Right lobe of liver (tissue), 6 donors: Measurements from ENCODE around the gene IL23A. TPM values are rescaled to one million over a fixed set of nuclear protein-coding genes. Genes with fewer than 3 reads are reported as not detected.
A peak's percentile ranks its signal among the peaks of the same experiment; 100 is the strongest.

Source experiments
- ATAC-seq, 4 donors: fragments of 200-7000 bp; cut with Tn5 transposase; one replicate each; pipeline ENCODE4 v1.9.1; 2020; ENCODE audit warnings: mild to moderate bottlenecking in 4 of 4, moderate library complexity in 4 of 4
- DNase-seq, 3 donors: peaks; one replicate each; pipeline ENCODE4 v3.0.0-alpha.2; 2020
- H3K27ac ChIP-seq, 3 donors: fragments of 200-600 bp; one replicate each; pipeline ENCODE4 v1.8.0; 2022
- H3K27me3 ChIP-seq, 2 donors: fragments of 200-600 bp; one replicate each; pipeline ENCODE4 v1.8.0; 2022
- H3K36me3 ChIP-seq, 4 donors: fragments of 200-600 bp; sonication (generic) in 1 of 4; one replicate each; pipeline versions ENCODE4 v1.5.1 to v1.8.0; 2017 to 2022; ENCODE audit warnings: control low read depth in 1 of 4
- H3K4me1 ChIP-seq, 4 donors: fragments of 200-600 bp; sonication (generic) in 1 of 4; one replicate each; pipeline versions ENCODE4 v1.5.1 to v1.8.0; 2017 to 2022; ENCODE audit warnings: control low read depth in 1 of 4
- H3K4me3 ChIP-seq, 3 donors: fragments of 200-600 bp; one replicate each; pipeline ENCODE4 v1.8.0; 2022
- H3K9me3 ChIP-seq, 4 donors: fragments of 200-600 bp; sonication (generic) in 1 of 4; one replicate each; pipeline versions ENCODE4 v1.5.1 to v1.8.0; 2017 to 2022; ENCODE audit warnings: control low read depth in 1 of 4
- POLR2A ChIP-seq: fragments of 450-650 bp; IDR thresholded peaks from one replicate; pipeline ENCODE4 v1.6.1; 2017; ENCODE audit warnings: antibody characterized with exemption, mild to moderate bottlenecking
- WGBS: methylation state at CpG from one replicate; pipeline ENCODE4 v1.1.6; 2018; ENCODE audit warnings: low coverage, low lambda C conversion rate; ENCODE audit not compliant: insufficient coverage; ENCODE audit errors: missing lambda C conversion rate; 5-methylcytosine and 5-hydroxymethylcytosine counted together
- intact Hi-C, 2 donors: fragments of 100-400 bp; cut with DNase I; formaldehyde crosslinking; loops; one replicate each; pipeline versions ENCODE4 v1.11.2 to v1.14.1; 2022
- total RNA-seq, 6 experiments: library from RNA; depleted of rRNA in 2 of 6; stranded (reverse); fragments of >200 nt in 2 of 6; fragmentation: NEBNext Ultra II Directional in 3 of 6; extraction: Animal tissue kit (Norgen Biotek cat#: 25700) in 3 of 6; gene quantifications; one replicate each; pipeline versions ENCODE4 v1.1.0 to v1.2.4, GENCODE V29; 2016 to 2023
- TF ChIP-seq, protein P1 (sequence below), 4 donors: fragments of 200-600 bp in 3 of 4; fragments of 450-650 bp in 1 of 4; IDR thresholded peaks; one replicate each; pipeline versions ENCODE4 v1.5.1 to v1.8.0; 2016 to 2022; ENCODE audit warnings: antibody characterized with exemption in 4 of 4, mild to moderate bottlenecking in 2 of 4
- donor health status: DM: no; HTN: yes; CAD: no.
- donor health status: DM: no; HTN: no; CAD: no.
- donor health status: DM: no; HTN: no; CAD: no.
- donor health status: DM: no; HTN: yes; CAD: no.
- donor health status: DM: no; HTN: yes; CAD: no.

The IL23A gene
- total RNA-seq, 6 experiments from 2014 or later = not detected

DNA sequence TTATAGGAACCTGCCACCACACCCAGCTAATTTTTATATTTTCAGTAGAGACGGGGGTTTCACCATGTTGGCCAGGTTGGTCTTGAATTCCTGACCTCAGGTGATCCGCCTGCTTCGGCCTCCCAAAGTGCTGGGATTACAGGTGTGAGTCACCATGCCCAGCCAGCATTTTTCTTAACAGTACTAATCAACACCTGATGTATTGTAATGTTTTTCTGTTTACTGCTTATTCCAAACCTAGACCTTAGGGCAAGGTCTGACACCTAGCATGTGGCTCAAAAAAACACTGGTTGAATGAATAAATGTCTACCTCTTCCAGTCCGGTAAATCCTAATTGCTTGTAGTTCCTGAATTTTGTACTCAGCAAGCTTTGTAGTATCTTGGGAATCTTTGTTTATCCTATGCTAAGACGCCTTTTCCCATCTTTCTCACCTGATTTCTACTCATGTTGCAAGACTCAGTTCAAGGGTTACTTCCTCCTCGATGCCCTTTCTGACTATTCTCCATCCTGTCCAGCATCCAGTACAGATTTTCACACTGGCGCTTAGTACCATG lies 7.7 kb upstream of the IL23A start:
- 73% methylated on average over 6 of the region's 7 CpGs for WGBS
- Histone ChIP-seq H3K27me3 (no peaks in the 10 kb centered on the region), H3K4me1 (peaks cover 0 to 18% (median 0%) of the 10 kb centered on the region in 4 donors), H3K4me3 (no peak overlapping the region), H3K36me3 (peaks cover 0 to 25% (median 10%) of the 10 kb centered on the region in 4 donors), H3K9me3 (no peaks in the 10 kb centered on the region), H3K27ac (no peak overlapping the region)
- intact Hi-C loops = no loop called here
- ATAC-seq = no peak
- DNase-seq = no peak
- TF ChIP-seq, protein P1, sequence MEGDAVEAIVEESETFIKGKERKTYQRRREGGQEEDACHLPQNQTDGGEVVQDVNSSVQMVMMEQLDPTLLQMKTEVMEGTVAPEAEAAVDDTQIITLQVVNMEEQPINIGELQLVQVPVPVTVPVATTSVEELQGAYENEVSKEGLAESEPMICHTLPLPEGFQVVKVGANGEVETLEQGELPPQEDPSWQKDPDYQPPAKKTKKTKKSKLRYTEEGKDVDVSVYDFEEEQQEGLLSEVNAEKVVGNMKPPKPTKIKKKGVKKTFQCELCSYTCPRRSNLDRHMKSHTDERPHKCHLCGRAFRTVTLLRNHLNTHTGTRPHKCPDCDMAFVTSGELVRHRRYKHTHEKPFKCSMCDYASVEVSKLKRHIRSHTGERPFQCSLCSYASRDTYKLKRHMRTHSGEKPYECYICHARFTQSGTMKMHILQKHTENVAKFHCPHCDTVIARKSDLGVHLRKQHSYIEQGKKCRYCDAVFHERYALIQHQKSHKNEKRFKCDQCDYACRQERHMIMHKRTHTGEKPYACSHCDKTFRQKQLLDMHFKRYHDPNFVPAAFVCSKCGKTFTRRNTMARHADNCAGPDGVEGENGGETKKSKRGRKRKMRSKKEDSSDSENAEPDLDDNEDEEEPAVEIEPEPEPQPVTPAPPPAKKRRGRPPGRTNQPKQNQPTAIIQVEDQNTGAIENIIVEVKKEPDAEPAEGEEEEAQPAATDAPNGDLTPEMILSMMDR (IDR thresholded peaks at IDR 0.05) = no peak
- no peak for TF ChIP-seq POLR2A

DNA sequence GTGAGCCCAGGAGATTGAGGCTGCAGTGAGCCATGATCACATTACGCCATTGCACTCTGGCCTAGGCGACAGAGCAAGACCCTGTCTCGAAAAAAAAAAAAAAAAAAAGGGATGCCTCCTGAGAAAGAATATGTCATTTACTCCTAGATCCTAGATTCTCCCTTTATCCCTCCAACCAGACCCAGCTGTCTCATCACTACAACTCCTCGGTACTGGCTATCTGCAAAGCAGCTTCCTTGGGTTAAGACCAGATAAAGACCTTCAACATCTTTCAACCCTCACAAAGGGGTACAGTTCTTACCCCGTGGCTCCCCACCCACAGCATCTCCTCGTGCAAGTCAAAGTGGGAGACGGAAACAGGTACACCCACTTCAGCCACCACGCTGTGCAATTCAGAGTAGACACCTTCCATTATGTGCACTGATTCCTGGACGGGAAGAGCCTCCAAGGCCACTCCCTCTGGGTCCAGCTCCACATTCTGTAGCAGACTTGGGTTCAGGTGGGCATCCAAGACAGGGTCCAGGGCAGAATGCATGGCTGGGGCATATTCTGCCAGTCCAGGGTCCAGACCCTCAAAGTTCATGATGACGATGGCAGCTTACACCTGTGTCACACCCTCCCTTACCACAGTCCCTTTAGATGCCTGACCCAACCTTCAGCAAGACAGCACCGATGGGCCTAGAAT lies 6.0 kb upstream of the IL23A start:
- ATAC-seq (no peak), DNase-seq (no peak)
- intact Hi-C loops = no loop called here
- 89% methylated on average over 10 of the region's 11 CpGs for WGBS
- no peaks in the 10 kb centered on the region for H3K9me3 ChIP-seq
- no peaks in the 10 kb centered on the region for H3K27me3 ChIP-seq
- peaks cover 0 to 9% (median 3%) of the 10 kb centered on the region in 4 donors for H3K36me3 ChIP-seq
- H3K4me1 ChIP-seq = peaks cover 0 to 18% (median 0%) of the 10 kb centered on the region in 4 donors
- peak overlapping the region; percentile 91 to 94 (median 93) for H3K27ac ChIP-seq
- TF ChIP-seq POLR2A = no peak
- TF ChIP-seq, protein P1 (IDR thresholded peaks at IDR 0.05) = no peak
- peak overlapping the region; percentile 53 to 68 (median 57) for H3K4me3 ChIP-seq

DNA sequence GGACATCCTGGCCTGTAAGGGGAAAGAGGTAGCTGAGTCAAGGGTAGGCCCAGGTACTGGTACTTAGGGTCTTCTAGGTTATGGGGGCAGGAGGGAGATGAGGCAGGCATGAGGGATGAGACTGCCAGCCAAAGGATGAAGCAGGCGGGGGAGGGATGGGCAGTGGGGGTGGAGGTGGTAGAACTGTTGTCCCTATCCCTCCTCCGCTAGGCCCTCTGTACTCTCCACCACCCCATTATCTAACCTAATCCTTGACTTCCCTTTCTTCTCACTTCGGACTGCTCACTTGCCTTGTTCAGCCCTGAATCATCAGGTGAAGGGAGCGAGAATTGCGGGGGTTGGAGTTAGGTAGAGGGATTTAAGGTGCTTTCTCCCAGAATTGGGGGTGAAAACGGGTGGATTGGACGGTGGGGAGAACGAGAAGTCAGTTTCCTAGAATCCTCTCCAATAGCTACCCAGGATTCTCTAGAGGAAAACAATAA lies 5.4 kb upstream of the IL23A start:
- intact Hi-C loops = no loop called here

DNA sequence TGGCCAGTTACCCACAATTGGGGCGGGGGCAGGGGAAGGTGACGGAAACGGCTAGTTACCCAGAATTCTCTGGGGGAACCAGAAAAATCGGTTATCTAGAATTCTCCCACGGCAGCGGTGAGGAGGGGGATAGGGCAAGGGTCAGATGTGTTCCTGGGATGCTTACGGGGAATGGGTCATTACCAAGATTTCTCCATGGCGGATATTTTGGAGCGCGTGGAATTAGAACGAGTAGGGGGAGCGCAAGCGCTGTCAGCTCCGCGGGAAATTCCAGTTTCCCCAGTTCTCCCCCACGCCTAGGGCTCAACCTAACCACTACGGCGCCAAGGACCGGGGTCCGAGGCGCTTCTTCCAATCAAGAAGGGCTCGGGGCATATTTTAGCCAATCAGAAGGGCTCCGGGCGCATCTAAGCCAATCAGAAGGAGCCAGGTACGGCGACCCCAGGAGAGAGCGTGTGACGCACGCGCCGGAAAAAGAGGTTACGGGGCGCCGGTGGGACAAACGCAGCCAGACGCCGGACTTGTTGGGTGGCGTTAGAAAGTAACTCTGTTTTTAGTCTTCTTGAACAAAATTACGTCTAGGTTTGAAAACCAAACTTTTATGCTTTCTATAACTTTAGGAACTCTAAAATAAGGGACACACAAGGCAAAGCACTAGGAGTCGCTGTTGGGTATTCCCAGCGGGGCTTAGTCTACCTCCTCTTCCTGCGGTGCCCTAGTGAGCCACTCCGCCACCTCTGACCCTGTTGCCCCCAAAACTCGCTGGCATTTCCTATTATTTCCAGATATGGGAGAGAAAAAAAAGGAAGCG lies 4.8 kb upstream of the IL23A start, which contains the start of gene PAN2:
TSS of gene PAN2 (minus strand) at position 322 of the 811 bp plus-strand sequence. CDS start 906 bp downstream, outside the sequence.
- Histone ChIP-seq H3K4me1 (peaks cover 0 to 16% (median 0%) of the 10 kb centered on the region in 4 donors), H3K4me3 (peak within 1 kb of the TSS; percentile 53 to 68 (median 57)), H3K9me3 (no peaks in the 10 kb centered on the region), H3K27me3 (no peaks in the 10 kb centered on the region), H3K36me3 (no peaks in the 10 kb centered on the region), H3K27ac (peak within 1 kb of the TSS; percentile 91 to 94 (median 93))
- intact Hi-C loops = no loop called here
- peak; percentile 96 to 98 (median 98) for ATAC-seq
- peak; percentile 86 for TF ChIP-seq POLR2A
- TF ChIP-seq, protein P1 (IDR thresholded peaks at IDR 0.05) = peak; percentile 39 to 50 (median 42)
- WGBS = 0% methylated on average over 36 of the region's 45 CpGs
- peak; percentile 94 to 97 (median 95) for DNase-seq

More for the DNA sequence above, 5.4 kb upstream of the IL23A start:
- TF ChIP-seq, protein P1 (IDR thresholded peaks at IDR 0.05) = no peak
- TF ChIP-seq POLR2A = no peak
- DNase-seq (no peak), ATAC-seq (peak in 2 of 4 donors; percentile 3 to 4)
- H3K4me3 ChIP-seq = peak overlapping the region; percentile 53 to 68 (median 57)
- peaks cover 0 to 18% (median 0%) of the 10 kb centered on the region in 4 donors for H3K4me1 ChIP-seq
- 23% methylated on average over 8 of the region's 8 CpGs for WGBS
- H3K9me3 ChIP-seq = no peaks in the 10 kb centered on the region
- no peaks in the 10 kb centered on the region for H3K27me3 ChIP-seq
- peak overlapping the region; percentile 91 to 94 (median 93) for H3K27ac ChIP-seq
- H3K36me3 ChIP-seq = peaks cover 0 to 3% (median under 1%) of the 10 kb centered on the region in 4 donors
